B cell (primary cell): ENCODE measurements around the gene SCYL2. TPM values are rescaled to one million over a fixed set of nuclear protein-coding genes. Genes with fewer than 3 reads are reported as not detected.

Experiments
- ATAC-seq: fragments of 200-7000 bp; cut with Tn5 transposase; one replicate; pipeline ENCODE4 v1.10.0; 2021; ENCODE audit warnings: low read depth, mild to moderate bottlenecking, moderate number of reproducible peaks, moderate library complexity
- CTCF ChIA-PET: fragments of 350-600 bp; sonication (Branson Sonifier 250); formaldehyde crosslinking; loops from one replicate; lab custom pipeline; 2021; ENCODE audit warnings: antibody characterized with exemption, inconsistent platforms; lab: Charles Lee
- POLR2A ChIA-PET: fragments of 350-600 bp; sonication (Branson Sonifier 250); formaldehyde crosslinking; loops from one replicate; lab custom pipeline; 2021; ENCODE audit warnings: antibody characterized with exemption; lab: Charles Lee
- DNase-seq: peaks from one replicate; pipeline ENCODE4 v3.0.0; 2013
- H2AFZ ChIP-seq: 2 replicates; pipeline ENCODE4 v1.6.1; 2012; ENCODE audit warnings: mild to moderate bottlenecking, low read depth, low read length; ENCODE audit not compliant: insufficient read depth, poor library complexity, severe bottlenecking
- H3K27ac ChIP-seq, 2 donors: 1 replicate in 1 of 2; 2 replicates in 1 of 2; pipeline ENCODE4 v1.5.1; 2012 to 2013; ENCODE audit warnings: low read length in 2 of 2, mild to moderate bottlenecking in 2 of 2, moderate library complexity in 1 of 2
- H3K27me3 ChIP-seq, 4 experiments: fragments of 200-600 bp in 1 of 4; sonication (generic) in 1 of 4; replicated peaks in 1 of 4; 1 replicate in 2 of 4; 2 replicates in 2 of 4; pipeline versions ENCODE4 v1.6.1 to v1.7.0; 2013 to 2016; ENCODE audit warnings: low read length in 3 of 4, mild to moderate bottlenecking in 2 of 4, mixed read lengths in 1 of 4, moderate library complexity in 1 of 4; ENCODE audit not compliant: insufficient read depth in 4 of 4, control insufficient read depth in 3 of 4; ENCODE audit errors: control extremely low read depth in 1 of 4
- H3K36me3 ChIP-seq, 2 experiments: replicated peaks in 1 of 2; 1 replicate in 1 of 2; 2 replicates in 1 of 2; pipeline versions ENCODE4 v1.6.1 to v1.7.1; 2013; ENCODE audit warnings: low read length in 1 of 2; ENCODE audit not compliant: insufficient read depth in 2 of 2, control insufficient read depth in 1 of 2; ENCODE audit errors: control extremely low read depth in 1 of 2, extremely low read depth in 1 of 2
- H3K4me1 ChIP-seq, 2 donors: fragments of 200-600 bp in 1 of 2; sonication (generic) in 1 of 2; 1 replicate in 1 of 2; 2 replicates in 1 of 2; pipeline versions ENCODE4 v1.5.1 to v1.6.1; 2013 to 2017; ENCODE audit warnings: low read length in 2 of 2; ENCODE audit not compliant: control insufficient read depth in 2 of 2, insufficient read depth in 2 of 2
- H3K4me2 ChIP-seq: replicated peaks from 2 replicates; pipeline ENCODE3; 2012; ENCODE audit warnings: mild to moderate bottlenecking, low read depth, low read length; ENCODE audit not compliant: poor library complexity, severe bottlenecking
- H3K4me3 ChIP-seq, 5 experiments: fragments of 200-600 bp in 1 of 5; sonication (generic) in 1 of 5; 1 replicate in 3 of 5; 2 replicates in 2 of 5; pipeline versions ENCODE4 v1.5.1 to v1.7.0; 2011 to 2016; ENCODE audit warnings: low read length in 4 of 5, mild to moderate bottlenecking in 4 of 5, low read depth in 2 of 5, control low read depth in 1 of 5, moderate library complexity in 1 of 5; ENCODE audit not compliant: insufficient read depth in 1 of 5; ENCODE audit errors: control extremely low read depth in 1 of 5, extremely low read depth in 1 of 5
- H3K79me2 ChIP-seq: fragments of 200-600 bp; sonication (generic); one replicate; pipeline ENCODE4 v1.6.0; 2016; ENCODE audit warnings: low read length; ENCODE audit not compliant: control insufficient read depth, insufficient read depth
- H3K9ac ChIP-seq: fragments of 200-600 bp; sonication (generic); 2 replicates; pipeline ENCODE4 v1.6.1; 2017; ENCODE audit warnings: mild to moderate bottlenecking, low read length, moderate library complexity
- H3K9me3 ChIP-seq, 3 donors: one replicate each; pipeline versions ENCODE4 v1.6.1 to v1.7.1; 2013; ENCODE audit warnings: low read length in 2 of 3; ENCODE audit not compliant: control insufficient read depth in 2 of 3, insufficient read depth in 1 of 3; ENCODE audit errors: control extremely low read depth in 1 of 3
- H4K20me1 ChIP-seq: 2 replicates; pipeline ENCODE4 v1.6.0; 2012; ENCODE audit warnings: mild to moderate bottlenecking, low read length; ENCODE audit not compliant: insufficient read depth, control insufficient read depth, poor library complexity, severe bottlenecking
- H3K27ac Mint-ChIP-seq: one replicate; pipeline ENCODE4 v1.8.0; 2021; ENCODE audit warnings: mixed read lengths
- H3K27me3 Mint-ChIP-seq: one replicate; pipeline ENCODE4 v1.8.0; 2021; ENCODE audit warnings: mixed read lengths
- H3K4me1 Mint-ChIP-seq: one replicate; pipeline ENCODE4 v1.8.0; 2021; ENCODE audit warnings: mixed read lengths
- H3K4me3 Mint-ChIP-seq: one replicate; pipeline ENCODE4 v1.8.0; 2021; ENCODE audit warnings: mixed read lengths
- H3K9me3 Mint-ChIP-seq: one replicate; pipeline ENCODE4 v1.8.0; 2022; ENCODE audit warnings: mixed read lengths; ENCODE audit not compliant: insufficient read depth
- CTCF ChIP-seq: fragments of 200-600 bp; IDR thresholded peaks from one replicate; pipeline ENCODE4 v1.8.0; 2022; ENCODE audit warnings: antibody characterized with exemption, mild to moderate bottlenecking
- EZH2 ChIP-seq: IDR thresholded peaks from 2 replicates; pipeline ENCODE4 v1.6.1; 2012; ENCODE audit warnings: borderline replicate concordance, low read depth, mild to moderate bottlenecking, moderate library complexity, low read length; ENCODE audit not compliant: insufficient read depth, poor library complexity, severe bottlenecking
- WGBS: methylation state at CpG from one replicate; pipeline ENCODE4 v1.1.5; 2013; ENCODE audit warnings: missing lambda C conversion rate; ENCODE audit not compliant: insufficient coverage; 5-methylcytosine and 5-hydroxymethylcytosine counted together
- intact Hi-C: fragments of 100-400 bp; cut with micrococcal nuclease; formaldehyde crosslinking; loops from one replicate; pipeline ENCODE4 v1.10.0; 2022
- polyA plus RNA-seq: library from polyadenylated mRNA; depleted of rRNA; stranded (reverse); fragments of >200 nt; gene quantifications from 2 replicates; pipeline ENCODE4 v1.2.3, GENCODE V29; 2012
- total RNA-seq, 2 donors: library from RNA; stranded (reverse); fragments of 120-200 nt in 1 of 2; gene quantifications; 1 replicate in 1 of 2; 2 replicates in 1 of 2; pipeline versions ENCODE4 v1.2.3 to v1.2.4, GENCODE V29; 2013 to 2022

The SCYL2 gene
- total and polyA plus RNA-seq, 2 donors (not counting 1 experiment from before 2014, with no cell fraction given) = 8.8 to 38.4 TPM

GRCh38 chr12:100368066-100368465 is 101.1 kb downstream of the SCYL2 start:
- H3K9ac ChIP-seq = no peak overlapping the region
- no peak overlapping the region for H3K4me3 Mint-ChIP-seq
- no peak for TF ChIP-seq EZH2
- no peak for TF ChIP-seq CTCF
- H3K36me3 ChIP-seq = no peaks in the 10 kb centered on the region
- H3K9me3 Mint-ChIP-seq = no peaks in the 10 kb centered on the region
- POLR2A ChIA-PET = no interaction called here
- 75% methylated on average over 1 of the region's 1 CpG for WGBS
- DNase-seq = no peak
- intact Hi-C loops = no loop called here
- H4K20me1 ChIP-seq = no peaks in the 10 kb centered on the region
- ATAC-seq = no peak
- peaks cover 13% of the 10 kb centered on the region for H3K27me3 Mint-ChIP-seq
- H3K27ac ChIP-seq = no peak overlapping the region
- no peak overlapping the region for H2AFZ ChIP-seq
- no peak overlapping the region for H3K4me3 ChIP-seq
- no peak overlapping the region for H3K27ac Mint-ChIP-seq
- H3K4me1 ChIP-seq = no peaks in the 10 kb centered on the region
- H3K79me2 ChIP-seq = no peaks in the 10 kb centered on the region
- peaks cover 0 to 4% (median 0%) of the 10 kb centered on the region in 4 experiments for H3K27me3 ChIP-seq
- no peaks in the 10 kb centered on the region for H3K4me1 Mint-ChIP-seq
- H3K9me3 ChIP-seq = peaks cover 0 to 3% (median 0%) of the 10 kb centered on the region in 3 donors
- CTCF ChIA-PET = no interaction called here
- H3K4me2 ChIP-seq = no peak overlapping the region

GRCh38 chr12:100371146-100371545 is 104.2 kb downstream of the SCYL2 start:
- H3K27ac Mint-ChIP-seq = no peak overlapping the region
- Histone ChIP-seq H4K20me1 (no peaks in the 10 kb centered on the region), H3K9me3 (peaks cover 0 to 3% (median 0%) of the 10 kb centered on the region in 3 donors), H2AFZ (no peak overlapping the region), H3K4me3 (no peak overlapping the region), H3K36me3 (no peaks in the 10 kb centered on the region), H3K9ac (no peak overlapping the region), H3K27ac (no peak overlapping the region), H3K79me2 (no peaks in the 10 kb centered on the region), H3K4me1 (no peaks in the 10 kb centered on the region), H3K4me2 (no peak overlapping the region), H3K27me3 (peaks cover 0 to 4% (median 0%) of the 10 kb centered on the region in 4 experiments)
- no peaks in the 10 kb centered on the region for H3K4me1 Mint-ChIP-seq
- CTCF ChIA-PET = no interaction called here
- ATAC-seq (no peak), DNase-seq (no peak)
- H3K9me3 Mint-ChIP-seq = no peaks in the 10 kb centered on the region
- POLR2A ChIA-PET = no interaction called here
- TF ChIP-seq CTCF (no peak), EZH2 (no peak)
- H3K27me3 Mint-ChIP-seq = peaks cover 18% of the 10 kb centered on the region
- H3K4me3 Mint-ChIP-seq = no peak overlapping the region
- WGBS = 96% methylated on average over 4 of the region's 6 CpGs
- intact Hi-C loops = no loop called here
